Measurements from ENCODE around the gene FSD2. TPM values are rescaled to one million over a fixed set of nuclear protein-coding genes. Genes with fewer than 3 reads are reported as not detected.

The FSD2 gene
- total RNA-seq, 1 experiment from 2014 or later: not detected

- CTCF ChIA-PET: no interaction called here
- no peak overlapping the region for H3K9ac ChIP-seq (ENCODE audit: low read length)
- no peaks in the 10 kb centered on the region for H3K4me1 ChIP-seq (ENCODE audit: insufficient read depth, low read length)
- TF ChIP-seq EZH2 (IDR thresholded peaks at IDR 0.05; ENCODE audit: low read length, unreplicated experiment): no peak
- no peak for TF ChIP-seq CTCF (conservative IDR thresholded peaks at IDR 0.05; ENCODE audit: low read depth, low read length)
- TF ChIP-seq EZH2phosphoT487 (IDR thresholded peaks at IDR 0.05; ENCODE audit: borderline replicate concordance, low read length): no peak
- H3K4me2 ChIP-seq (ENCODE audit: low read length): no peak overlapping the region
- H3K36me3 ChIP-seq (ENCODE audit: low read depth, low read length): no peaks in the 10 kb centered on the region
- DNase-seq (no peak), ATAC-seq (no peak)
- no peaks in the 10 kb centered on the region for H3F3A ChIP-seq (ENCODE audit: low read length, unreplicated experiment)
- BruUV-seq (replicated peaks): no TSS peak
- no peaks in the 10 kb centered on the region for H3K27me3 ChIP-seq (ENCODE audit: low read length)
- POLR2A ChIA-PET (ENCODE audit: unreplicated experiment): no interaction called here
- H4K20me1 ChIP-seq (ENCODE audit: low read length): no peaks in the 10 kb centered on the region
- H3K9me2 ChIP-seq (replicated peaks; ENCODE audit: low read length): no peaks in the 10 kb centered on the region
- no peaks in the 10 kb centered on the region for H3K9me3 ChIP-seq (ENCODE audit: low read length)
- H3K27ac ChIP-seq (ENCODE audit: low read length): no peak overlapping the region
- intact Hi-C loops (cut with micrococcal nuclease): no loop called here
- H3K79me2 ChIP-seq (ENCODE audit: low read length): no peaks in the 10 kb centered on the region
- H2AFZ ChIP-seq (ENCODE audit: low read length): no peak overlapping the region
- no peak overlapping the region for H3K4me3 ChIP-seq (ENCODE audit: low read length)
These were observed 13.8 kb downstream of the FSD2 start for GRCh38 chr15:82792068-82792467.

GRCh38 chr15:82790321-82790720 lies 15.5 kb downstream of the FSD2 start:
- Histone ChIP-seq H3K4me2 (ENCODE audit: low read length) (no peak overlapping the region), H3K4me3 (ENCODE audit: low read length) (no peak overlapping the region), H3K9me2 (replicated peaks; ENCODE audit: low read length) (no peaks in the 10 kb centered on the region), H3K27me3 (ENCODE audit: low read length) (no peaks in the 10 kb centered on the region), H4K20me1 (ENCODE audit: low read length) (no peaks in the 10 kb centered on the region), H3K4me1 (ENCODE audit: insufficient read depth, low read length) (no peaks in the 10 kb centered on the region), H3K79me2 (ENCODE audit: low read length) (no peaks in the 10 kb centered on the region), H3F3A (ENCODE audit: low read length, unreplicated experiment) (no peaks in the 10 kb centered on the region), H3K9me3 (ENCODE audit: low read length) (no peaks in the 10 kb centered on the region), H3K27ac (ENCODE audit: low read length) (no peak overlapping the region), H3K36me3 (ENCODE audit: low read depth, low read length) (no peaks in the 10 kb centered on the region), H3K9ac (ENCODE audit: low read length) (no peak overlapping the region), H2AFZ (ENCODE audit: low read length) (no peak overlapping the region)
- no peak for TF ChIP-seq EZH2phosphoT487 (IDR thresholded peaks at IDR 0.05; ENCODE audit: borderline replicate concordance, low read length)
- no peak for TF ChIP-seq CTCF (conservative IDR thresholded peaks at IDR 0.05; ENCODE audit: low read depth, low read length)
- no peak for TF ChIP-seq EZH2 (IDR thresholded peaks at IDR 0.05; ENCODE audit: low read length, unreplicated experiment)
- BruUV-seq (replicated peaks): no TSS peak
- DNase-seq: no peak
- POLR2A ChIA-PET (ENCODE audit: unreplicated experiment): no interaction called here
- intact Hi-C loops (cut with micrococcal nuclease): no loop called here
- ATAC-seq: no peak
- CTCF ChIA-PET: no interaction called here

GRCh38 chr15:82789491-82789890 lies 16.4 kb downstream of the FSD2 start:
- Histone ChIP-seq H3K9me3 (ENCODE audit: low read length) (no peaks in the 10 kb centered on the region), H4K20me1 (ENCODE audit: low read length) (no peaks in the 10 kb centered on the region), H3K4me1 (ENCODE audit: insufficient read depth, low read length) (no peaks in the 10 kb centered on the region), H2AFZ (ENCODE audit: low read length) (no peak overlapping the region), H3K4me2 (ENCODE audit: low read length) (no peak overlapping the region), H3K9ac (ENCODE audit: low read length) (no peak overlapping the region), H3K4me3 (ENCODE audit: low read length) (no peak overlapping the region), H3K79me2 (ENCODE audit: low read length) (no peaks in the 10 kb centered on the region), H3K9me2 (replicated peaks; ENCODE audit: low read length) (no peaks in the 10 kb centered on the region), H3K27me3 (ENCODE audit: low read length) (no peaks in the 10 kb centered on the region), H3F3A (ENCODE audit: low read length, unreplicated experiment) (no peaks in the 10 kb centered on the region), H3K27ac (ENCODE audit: low read length) (no peak overlapping the region), H3K36me3 (ENCODE audit: low read depth, low read length) (no peaks in the 10 kb centered on the region)
- CTCF ChIA-PET: no interaction called here
- POLR2A ChIA-PET (ENCODE audit: unreplicated experiment): no interaction called here
- no TSS peak for BruUV-seq (replicated peaks)
- TF ChIP-seq EZH2phosphoT487 (IDR thresholded peaks at IDR 0.05; ENCODE audit: borderline replicate concordance, low read length): no peak
- DNase-seq (no peak), ATAC-seq (no peak)
- intact Hi-C loops (cut with micrococcal nuclease): no loop called here

Measured in PC-3 (cell line).